IMR-90 (cell line): ENCODE results near the gene THRB. TPM values are rescaled to one million over a fixed set of nuclear protein-coding genes. Genes with fewer than 3 reads are reported as not detected.

ENCODE experiments used
- ATAC-seq: fragments of 200-7000 bp; cut with Tn5 transposase; 2 replicates; pipeline ENCODE4 v1.9.1; 2020; ENCODE audit warnings: low read depth, mild to moderate bottlenecking, moderate library complexity
- BruUV-seq: library from RNA; stranded (reverse); fragments of 400-500 nt; replicated peaks from 2 replicates; lab custom pipeline; 2021; lab: Mats Ljungman, UMichigan
- CTCF ChIA-PET: fragments of 300-600 bp; formaldehyde crosslinking; extraction: SDS; loops from one replicate; lab custom pipeline; 2021; ENCODE audit warnings: antibody characterized with exemption; lab: Yijun Ruan, JAX
- POLR2A ChIA-PET: fragments of 300-600 bp; sonication (Branson Sonifier 250); formaldehyde crosslinking; loops from one replicate; lab custom pipeline; 2022; ENCODE audit warnings: antibody characterized with exemption; ENCODE audit not compliant: unreplicated experiment; lab: Charles Lee
- DNase-seq: peaks from one replicate; pipeline ENCODE4 v3.0.0; 2013
- H2AFZ ChIP-seq: replicated peaks from 2 replicates; pipeline ENCODE3; 2013; ENCODE audit warnings: low read length, mild to moderate bottlenecking; ENCODE audit not compliant: poor library complexity
- H2AK5ac ChIP-seq: 2 replicates; pipeline ENCODE4 v1.6.1; 2013; ENCODE audit warnings: low read depth, low read length, inconsistent platforms
- H2AK9ac ChIP-seq: replicated peaks from 2 replicates; pipeline ENCODE3; 2013; ENCODE audit warnings: mild to moderate bottlenecking, low read depth, low read length, moderate library complexity; ENCODE audit not compliant: poor library complexity
- H2BK120ac ChIP-seq: 2 replicates; pipeline ENCODE4 v1.6.1; 2013; ENCODE audit warnings: low read depth, low read length, inconsistent platforms
- H2BK15ac ChIP-seq: 3 replicates; pipeline ENCODE4 v1.6.1; 2013; ENCODE audit warnings: low read depth, low read length, inconsistent platforms
- H2BK20ac ChIP-seq: 2 replicates; pipeline ENCODE4 v1.6.1; 2013; ENCODE audit warnings: low read depth, mild to moderate bottlenecking, inconsistent platforms, low read length, moderate library complexity
- H2BK5ac ChIP-seq: 2 replicates; pipeline ENCODE4 v1.6.1; 2013; ENCODE audit warnings: mild to moderate bottlenecking, low read depth, low read length, inconsistent platforms; ENCODE audit not compliant: poor library complexity, severe bottlenecking
- H3K14ac ChIP-seq: replicated peaks from 2 replicates; pipeline ENCODE4 v1.6.1; 2013; ENCODE audit warnings: low read depth, low read length, inconsistent platforms
- H3K18ac ChIP-seq: 2 replicates; pipeline ENCODE4 v1.6.1; 2013; ENCODE audit warnings: low read depth, low read length, control low read depth
- H3K23ac ChIP-seq: 2 replicates; pipeline ENCODE4 v1.6.1; 2013; ENCODE audit warnings: low read depth, low read length, inconsistent platforms
- H3K27ac ChIP-seq: 2 replicates; pipeline ENCODE4 v1.5.1; 2013; ENCODE audit warnings: mild to moderate bottlenecking, control low read depth, low read length; ENCODE audit not compliant: insufficient read depth
- H3K27me3 ChIP-seq: 2 replicates; pipeline ENCODE4 v1.6.1; 2013; ENCODE audit warnings: low read length; ENCODE audit not compliant: control insufficient read depth, insufficient read depth
- H3K36me3 ChIP-seq: 2 replicates; pipeline ENCODE4 v1.6.1; 2013; ENCODE audit warnings: low read length, mixed read lengths; ENCODE audit not compliant: control insufficient read depth, insufficient read depth
- H3K4ac ChIP-seq: 2 replicates; pipeline ENCODE4 v1.6.1; 2013; ENCODE audit warnings: low read depth, low read length, inconsistent platforms
- H3K4me1 ChIP-seq: 2 replicates; pipeline ENCODE4 v1.6.1; 2013; ENCODE audit warnings: low read length, mixed read lengths; ENCODE audit not compliant: control insufficient read depth, insufficient read depth
- H3K4me2 ChIP-seq: 2 replicates; pipeline ENCODE4 v1.6.1; 2013; ENCODE audit warnings: low read depth, mild to moderate bottlenecking, control low read depth, low read length, moderate library complexity
- H3K4me3 ChIP-seq: 2 replicates; pipeline ENCODE4 v1.5.1; 2013; ENCODE audit warnings: low read depth, mild to moderate bottlenecking, control low read depth, low read length, moderate library complexity; ENCODE audit not compliant: insufficient read depth
- H3K56ac ChIP-seq: 2 replicates; pipeline ENCODE4 v1.6.1; 2013; ENCODE audit warnings: low read length, inconsistent platforms; ENCODE audit not compliant: insufficient read depth; ENCODE audit errors: extremely low read depth
- H3K79me1 ChIP-seq, 2 experiments: 2 replicates each; pipeline ENCODE4 v1.6.1; 2013; ENCODE audit warnings: low read length in 2 of 2, inconsistent platforms in 1 of 2, low read depth in 1 of 2
- H3K9ac ChIP-seq: 2 replicates; pipeline ENCODE4 v1.6.1; 2013; ENCODE audit warnings: low read depth, low read length, control low read depth
- H3K9me1 ChIP-seq: 2 replicates; pipeline ENCODE4 v1.6.1; 2013; ENCODE audit warnings: low read length, inconsistent platforms; ENCODE audit not compliant: insufficient read depth
- H3K9me3 ChIP-seq: 2 replicates; pipeline ENCODE4 v1.6.1; 2013; ENCODE audit warnings: low read length; ENCODE audit not compliant: control insufficient read depth, insufficient read depth
- H4K20me1 ChIP-seq: 2 replicates; pipeline ENCODE4 v1.6.1; 2013; ENCODE audit warnings: low read length, inconsistent platforms; ENCODE audit not compliant: insufficient read depth
- H4K5ac ChIP-seq: 2 replicates; pipeline ENCODE4 v1.6.1; 2013; ENCODE audit warnings: mild to moderate bottlenecking, low read depth, low read length, control low read depth
- H4K8ac ChIP-seq, 2 experiments: 2 replicates each; pipeline ENCODE4 v1.6.1; 2013; ENCODE audit warnings: low read depth in 2 of 2, low read length in 2 of 2, control low read depth in 1 of 2, inconsistent platforms in 1 of 2
- H4K91ac ChIP-seq: 2 replicates; pipeline ENCODE4 v1.6.1; 2013; ENCODE audit warnings: low read depth, low read length, inconsistent platforms; ENCODE audit not compliant: insufficient read depth
- MAZ ChIP-seq: IDR thresholded peaks from 2 replicates; pipeline ENCODE4 v1.6.1; 2012; ENCODE audit warnings: low read depth, mild to moderate bottlenecking, low read length, improper control_type of control experiment, moderate library complexity, borderline replicate concordance
- POLR2A ChIP-seq: IDR thresholded peaks from 2 replicates; pipeline ENCODE4 v1.6.1; 2012; ENCODE audit warnings: mild to moderate bottlenecking, low read depth, low read length
- WGBS, 2 experiments: methylation state at CpG; one replicate each; pipeline versions ENCODE4 v1.1.5 to v1.1.7; 2013; ENCODE audit warnings: missing lambda C conversion rate in 2 of 2; ENCODE audit not compliant: insufficient read length in 1 of 2; ENCODE audit errors: extremely low coverage in 2 of 2; 5-methylcytosine and 5-hydroxymethylcytosine counted together
- dilution Hi-C: fragments of 300-500 bp; cut with HindIII; formaldehyde crosslinking; loops from one replicate; pipeline ENCODE4 v1.14.3; 2018; ENCODE audit warnings: low sequenced_read_pairs; ENCODE audit not compliant: unreplicated experiment
- in situ Hi-C: fragments of 300-500 bp; cut with MboI; formaldehyde crosslinking; loops from 3 replicates; pipeline ENCODE4 v1.14.3; 2019; ENCODE audit warnings: low sequenced_read_pairs, inconsistent platforms, mixed read lengths
- intact Hi-C: fragments of 100-400 bp; cut with micrococcal nuclease; formaldehyde crosslinking; loops from 2 replicates; pipeline ENCODE4 v1.10.0; 2022
- polyA plus RNA-seq, 3 experiments: library from polyadenylated mRNA; depleted of rRNA; stranded (reverse); fragments of >200 nt; gene quantifications; 2 replicates each; pipeline ENCODE4 v1.2.3, GENCODE V29; 2012; ENCODE audit warnings: low replicate concordance in 1 of 3
- total RNA-seq: library from RNA; depleted of rRNA; stranded (reverse); fragments of >200 nt; gene quantifications from 2 replicates; pipeline ENCODE4 v1.2.3, GENCODE V29; 2012

THRB gene
- total and polyA plus RNA-seq, 2 of the 4 experiments (the other 2 are of a cell fraction): under 0.01 TPM; not detected in 1

DNA sequence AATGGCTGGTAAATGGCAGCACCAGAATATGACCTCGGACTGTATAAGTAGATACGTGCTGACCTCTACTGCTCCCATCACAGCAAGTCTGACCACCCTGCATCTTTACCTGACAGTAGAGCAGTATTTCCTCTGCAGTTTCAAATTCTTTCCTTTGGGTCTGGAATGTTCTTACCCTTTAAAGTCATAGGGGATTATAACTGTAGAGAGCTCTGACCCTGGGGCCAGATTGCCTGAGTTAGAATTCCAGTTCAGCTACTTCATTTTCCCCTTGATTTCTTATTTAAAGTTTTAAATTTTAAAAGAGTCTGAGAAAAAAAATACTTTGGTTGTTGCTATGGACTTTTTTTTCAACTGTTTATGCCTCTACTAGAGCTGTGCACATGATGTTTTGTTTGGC, 311.9 kb downstream of the THRB start:
- in situ Hi-C loops: no loop called here
- Histone ChIP-seq H3K27me3 (0 out of 2 replicates have a peak, but pooled peaks cover under 1% of the 10 kb centered on the region), H2BK20ac (no peak overlapping the region), H2AFZ (no peak overlapping the region), H2BK5ac (no peak overlapping the region), H4K91ac (no peak overlapping the region), H3K9me1 (no peaks in the 10 kb centered on the region), H3K79me1 (no peaks in the 10 kb centered on the region), H3K9me3 (no peaks in the 10 kb centered on the region), H3K23ac (no peak overlapping the region), H3K14ac (no peak overlapping the region), H3K4ac (no peak overlapping the region), H2BK120ac (no peak overlapping the region), H2AK9ac (no peak overlapping the region), H3K4me2 (no peak overlapping the region), H3K56ac (no peak overlapping the region), H3K9ac (no peak overlapping the region), H2AK5ac (no peak overlapping the region), H4K20me1 (no peaks in the 10 kb centered on the region), H3K27ac (no peak overlapping the region), H2BK15ac (no peak overlapping the region), H4K8ac (no peak overlapping the region), H3K4me1 (no peaks in the 10 kb centered on the region), H3K36me3 (no peaks in the 10 kb centered on the region), H4K5ac (no peak overlapping the region), H3K4me3 (no peak overlapping the region), H3K18ac (no peak overlapping the region)
- ATAC-seq (no peak), DNase-seq (no peak)
- TF ChIP-seq POLR2A (no peak), MAZ (no peak)
- dilution Hi-C loops: no loop called here
- ChIA-PET CTCF (interaction anchor here (0.7 kb wide), 1 partner anchor 56 kb away, joined by 3 read pairs; no protein-coding TSS in a partner anchor), POLR2A (no interaction called here)
- no TSS peak for BruUV-seq
- WGBS, 2 experiments: no CpG with 5 or more reads among the region's 2 CpGs
- intact Hi-C loops: no loop called here
